Osteoblast (primary cell): ENCODE data around the gene MACO1. TPM values are rescaled to one million over a fixed set of nuclear protein-coding genes. Genes with fewer than 3 reads are reported as not detected.
"Not testable (repeated sequence)": the region's sequence is repeated elsewhere in the genome, so short reads cannot be mapped to it uniquely, and the experiment has no call there.

ENCODE experiments used
- DNase-seq: peaks from one replicate; pipeline ENCODE4 v3.0.0; 2011; ENCODE audit warnings: low spot score, mixed read lengths; ENCODE audit not compliant: insufficient read length; ENCODE audit errors: missing footprints
- H2AFZ ChIP-seq: 2 replicates; pipeline ENCODE4 v1.6.0; 2011; ENCODE audit warnings: mild to moderate bottlenecking, low read length
- H3K27ac ChIP-seq: 2 replicates; pipeline ENCODE4 v1.5.1; 2011; ENCODE audit warnings: mild to moderate bottlenecking, low read depth, low read length, moderate library complexity
- H3K27me3 ChIP-seq: 2 replicates; pipeline ENCODE4 v1.6.0; 2012; ENCODE audit warnings: mild to moderate bottlenecking, control low read depth, inconsistent platforms, low read length, moderate library complexity; ENCODE audit not compliant: insufficient read depth
- H3K36me3 ChIP-seq: 2 replicates; pipeline ENCODE4 v1.5.1; 2011; ENCODE audit warnings: mild to moderate bottlenecking, low read length, control low read depth, moderate library complexity; ENCODE audit not compliant: insufficient read depth
- H3K4me1 ChIP-seq: 2 replicates; pipeline ENCODE4 v1.5.1; 2011; ENCODE audit warnings: mild to moderate bottlenecking, low read length, control low read depth, moderate library complexity; ENCODE audit not compliant: insufficient read depth
- H3K4me2 ChIP-seq: 2 replicates; pipeline ENCODE4 v1.6.0; 2011; ENCODE audit warnings: mild to moderate bottlenecking, low read length; ENCODE audit not compliant: insufficient read depth
- H3K4me3 ChIP-seq: fragments of 200-600 bp; sonication (generic); 3 replicates; pipeline ENCODE4 v1.5.1; 2012; ENCODE audit warnings: mild to moderate bottlenecking, low read length, inconsistent platforms; ENCODE audit not compliant: insufficient read depth
- H3K79me2 ChIP-seq: 2 replicates; pipeline ENCODE4 v1.6.0; 2012; ENCODE audit warnings: mild to moderate bottlenecking, low read length, control low read depth, inconsistent platforms; ENCODE audit not compliant: insufficient read depth
- H3K9me3 ChIP-seq: 2 replicates; pipeline ENCODE4 v1.5.1; 2011; ENCODE audit warnings: low read depth, low read length, control low read depth
- H4K20me1 ChIP-seq: 2 replicates; pipeline ENCODE4 v1.6.0; 2012; ENCODE audit warnings: mild to moderate bottlenecking, low read length, control low read depth; ENCODE audit not compliant: insufficient read depth
- CTCF ChIP-seq: IDR thresholded peaks from 2 replicates; pipeline ENCODE4 v1.5.1; 2011; ENCODE audit warnings: mild to moderate bottlenecking, low read depth, low read length, moderate library complexity; ENCODE audit errors: extremely low read depth
- total RNA-seq: library from RNA; depleted of rRNA; stranded (reverse); fragments of >200 nt; gene quantifications from 2 replicates; pipeline ENCODE4 v1.2.3, GENCODE V29; 2012

Gene MACO1
- total RNA-seq, 1 donor: 35.5 TPM

GRCh38 chr1:25458541-25459298, 28.0 kb downstream of the MACO1 start:
- Histone ChIP-seq H3K36me3 (peaks cover 24% of the 10 kb centered on the region), H3K79me2 (peaks cover 9% of the 10 kb centered on the region), H3K27ac (no peak overlapping the region), H3K4me2 (no peak overlapping the region), H3K4me1 (no peaks in the 10 kb centered on the region), H3K9me3 (no peaks in the 10 kb centered on the region), H3K4me3 (no peak overlapping the region), H4K20me1 (peaks cover 5% of the 10 kb centered on the region), H3K27me3 (no peaks in the 10 kb centered on the region), H2AFZ (no peak overlapping the region)
- DNase-seq: no peak
- TF ChIP-seq CTCF: no peak

GRCh38 chr1:25460020-25460419, 29.3 kb downstream of the MACO1 start:
- no peak overlapping the region for H3K4me2 ChIP-seq
- no peak overlapping the region for H3K4me3 ChIP-seq
- no peak for DNase-seq
- no peak overlapping the region for H3K27ac ChIP-seq
- no peaks in the 10 kb centered on the region for H3K9me3 ChIP-seq
- H4K20me1 ChIP-seq: peaks cover 5% of the 10 kb centered on the region
- no peak overlapping the region for H2AFZ ChIP-seq
- H3K4me1 ChIP-seq: no peaks in the 10 kb centered on the region
- no peaks in the 10 kb centered on the region for H3K27me3 ChIP-seq
- TF ChIP-seq CTCF: no peak
- peaks cover 14% of the 10 kb centered on the region for H3K79me2 ChIP-seq
- peaks cover 24% of the 10 kb centered on the region for H3K36me3 ChIP-seq

DNA sequence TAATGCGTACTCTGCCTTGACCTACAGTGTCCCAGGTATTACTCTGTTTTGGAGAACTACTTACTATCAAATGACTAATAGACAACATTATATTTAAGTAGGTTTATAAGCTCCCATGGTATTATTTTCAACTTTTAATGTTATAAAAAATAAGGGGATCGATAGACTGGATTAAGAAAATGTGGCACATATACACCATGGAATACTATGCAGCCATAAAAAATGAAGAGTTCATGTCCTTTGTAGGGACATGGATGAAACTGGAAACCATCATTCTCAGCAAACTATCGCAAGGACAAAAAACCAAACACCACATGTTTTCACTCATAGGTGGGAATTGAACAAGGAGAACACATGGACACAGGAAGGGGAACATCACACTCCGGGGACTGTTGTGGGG, 30.1 kb downstream of the MACO1 start:
- not testable (repeated sequence) for H4K20me1 ChIP-seq, H3K4me2 ChIP-seq, H3K4me3 ChIP-seq, DNase-seq, H3K4me1 ChIP-seq, H2AFZ ChIP-seq, H3K27ac ChIP-seq, H3K9me3 ChIP-seq, H3K27me3 ChIP-seq
- H3K36me3 ChIP-seq: peaks cover 22% of the 10 kb centered on the region
- peaks cover 22% of the 10 kb centered on the region for H3K79me2 ChIP-seq

GRCh38 chr1:25461849-25462248, 31.2 kb downstream of the MACO1 start:
- Histone ChIP-seq H2AFZ (no peak overlapping the region), H3K4me3 (no peak overlapping the region), H3K4me1 (no peaks in the 10 kb centered on the region), H3K9me3 (no peaks in the 10 kb centered on the region), H3K4me2 (no peak overlapping the region), H3K79me2 (peaks cover 27% of the 10 kb centered on the region), H3K36me3 (peaks cover 14% of the 10 kb centered on the region), H3K27me3 (no peaks in the 10 kb centered on the region), H4K20me1 (peaks cover 5% of the 10 kb centered on the region), H3K27ac (no peak overlapping the region)
- no peak for DNase-seq
- no peak for TF ChIP-seq CTCF
